Measurements from ENCODE around the gene CNIH3.

The CNIH3 gene

DNA sequence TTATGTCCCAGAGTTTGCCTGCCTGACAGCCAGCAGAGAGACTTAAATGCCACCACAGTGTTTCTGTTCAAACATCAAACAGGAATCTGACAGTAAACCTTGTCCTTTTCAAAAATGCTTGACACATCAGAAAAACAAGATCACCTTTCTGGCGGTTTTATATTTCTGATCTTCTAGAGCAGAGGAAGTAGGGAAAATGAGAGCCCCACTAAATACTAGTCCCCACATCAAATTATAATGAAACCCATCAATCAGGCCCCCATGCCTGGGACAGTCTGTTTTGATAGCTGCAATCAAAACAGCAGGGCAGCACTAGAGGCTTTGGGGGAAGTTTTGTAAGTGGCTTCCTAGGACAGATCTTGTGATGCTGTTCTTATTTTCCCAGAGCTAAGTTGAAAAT is 129.3 kb downstream of the CNIH3 start:
- no peak for DNase-seq (ENCODE audit: low spot score)

DNA sequence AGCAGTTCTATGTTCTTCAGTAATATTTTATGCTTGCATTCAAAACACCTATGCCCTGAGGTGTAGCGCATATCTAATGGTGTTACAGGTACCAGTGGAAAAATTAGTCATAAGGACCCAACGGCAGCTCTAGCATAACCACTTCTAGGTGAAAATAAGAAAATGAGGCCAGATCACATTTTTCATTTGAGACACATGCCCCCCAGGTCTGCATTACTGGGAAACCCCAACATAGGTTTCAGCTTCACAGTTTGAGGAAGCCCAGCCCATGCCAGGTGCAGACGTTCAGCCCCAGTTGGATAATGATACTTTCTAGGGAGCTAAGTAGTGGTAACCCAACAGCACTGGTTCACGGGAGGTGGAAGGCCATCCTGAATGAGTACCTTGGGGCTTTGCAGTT is 129.8 kb downstream of the CNIH3 start:
- DNase-seq (ENCODE audit: low spot score): no peak

DNA sequence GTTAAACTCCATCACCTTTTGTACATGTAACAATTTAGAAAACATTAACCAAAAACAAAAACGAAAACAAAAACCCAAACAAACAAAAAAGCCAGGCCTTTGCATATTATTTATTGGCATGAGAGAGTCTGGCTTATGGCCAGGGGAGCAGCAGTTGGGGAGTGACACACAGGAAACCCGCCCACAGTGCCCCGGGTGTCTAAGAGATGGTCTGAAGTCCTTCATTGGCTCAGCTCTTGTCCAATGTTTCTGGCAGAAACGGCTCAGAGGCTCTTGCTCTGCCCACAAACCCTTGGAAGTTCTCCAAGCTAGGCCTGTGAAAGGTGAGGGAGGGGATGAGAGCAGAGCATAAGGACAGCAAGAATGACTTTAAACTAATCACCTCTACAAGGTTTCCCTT is 131.5 kb downstream of the CNIH3 start:
- DNase-seq (ENCODE audit: low spot score): no peak

DNA sequence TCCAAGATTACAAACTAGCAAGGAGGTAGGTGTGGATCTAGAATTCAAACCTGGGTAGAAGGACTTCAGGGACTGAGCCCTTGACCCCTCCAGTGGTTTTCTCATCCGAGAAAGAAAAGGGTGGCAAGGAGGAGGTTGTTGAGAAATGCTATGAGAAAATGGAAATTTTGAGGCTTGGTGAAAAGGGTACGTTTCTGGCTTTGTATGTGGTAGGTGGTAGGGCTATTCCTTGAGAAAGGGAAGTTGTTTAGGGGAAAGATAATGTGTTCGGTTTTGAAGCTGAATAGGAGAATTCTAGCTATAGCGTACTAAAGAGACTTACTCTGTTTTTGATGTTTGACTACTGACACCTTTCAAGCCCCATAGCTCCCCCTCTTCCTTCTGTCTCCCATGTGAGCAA is 133.8 kb downstream of the CNIH3 start:
- no peak for DNase-seq (ENCODE audit: low spot score)

DNA sequence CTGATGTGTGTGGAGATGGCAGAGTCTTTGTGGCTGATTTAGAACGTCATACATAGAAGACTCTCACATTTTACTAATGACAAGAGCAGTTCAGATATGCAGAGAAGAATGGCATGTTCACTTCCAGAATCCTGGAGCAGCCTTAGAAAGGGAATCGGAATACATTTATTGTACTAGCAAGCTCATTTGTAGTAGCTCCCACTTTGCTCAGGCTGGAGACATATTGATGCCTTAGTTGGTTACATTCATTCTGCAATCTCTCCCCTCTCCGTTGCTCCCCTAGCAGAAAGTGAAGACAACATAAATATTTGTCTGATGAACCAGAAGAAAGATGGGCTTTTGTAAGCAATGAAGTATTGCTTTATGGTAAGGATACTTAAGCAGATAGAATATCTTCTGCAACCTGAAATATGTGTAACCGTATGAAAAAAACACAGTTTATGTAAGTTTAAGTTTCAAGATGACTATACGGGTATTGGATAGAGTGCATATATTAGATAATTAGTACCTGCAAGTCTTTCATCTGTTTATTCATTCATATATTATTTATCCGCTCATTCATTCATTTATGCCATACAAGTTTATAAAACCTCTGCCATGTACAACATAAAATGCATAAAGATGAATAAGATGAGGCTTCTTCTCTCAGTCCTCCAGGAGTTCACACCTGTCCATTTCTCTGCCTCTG is 135.7 kb downstream of the CNIH3 start:
- no peak for DNase-seq (ENCODE audit: low spot score)

DNA sequence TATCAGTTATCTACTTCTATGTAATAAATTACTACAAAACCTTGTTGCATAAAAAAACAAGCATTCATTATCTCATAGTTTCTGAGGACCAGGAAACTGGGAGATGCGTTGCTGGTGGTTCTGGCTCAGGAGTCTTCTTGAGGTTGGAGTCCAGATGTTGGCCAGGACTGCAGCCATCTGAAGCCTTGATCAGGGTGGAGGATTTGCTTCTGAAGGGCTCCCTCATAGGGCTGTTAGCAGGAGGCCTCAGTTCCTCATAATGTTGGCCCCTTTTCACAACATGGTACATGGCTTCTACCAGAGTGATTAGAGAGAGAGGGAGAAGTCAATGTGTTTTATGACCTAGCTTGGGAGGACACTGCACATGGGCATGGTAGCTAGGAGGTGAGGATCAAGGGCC is 137.4 kb downstream of the CNIH3 start:
- DNase-seq (ENCODE audit: low spot score): no peak

DNA sequence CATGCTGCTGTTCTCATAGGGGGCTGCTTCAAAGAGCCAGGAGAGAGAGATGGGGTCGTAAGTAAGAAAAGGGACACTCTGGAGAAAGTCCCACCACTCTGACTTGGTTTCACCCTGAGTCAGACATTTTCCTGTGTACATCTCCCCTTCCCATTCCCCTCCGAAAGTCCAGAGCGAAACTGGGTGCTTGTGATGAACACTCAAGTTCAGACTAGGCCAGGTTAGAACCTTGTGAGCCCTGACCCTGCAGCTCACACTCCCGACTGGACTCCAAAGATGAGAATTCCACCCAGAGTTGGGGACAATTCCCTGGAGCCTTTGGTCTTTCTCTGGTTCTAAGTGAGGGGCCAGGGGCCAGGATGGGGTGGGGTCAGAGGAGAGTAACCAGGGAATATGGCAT is 139.5 kb downstream of the CNIH3 start:
- DNase-seq (ENCODE audit: low spot score): no peak

DNA sequence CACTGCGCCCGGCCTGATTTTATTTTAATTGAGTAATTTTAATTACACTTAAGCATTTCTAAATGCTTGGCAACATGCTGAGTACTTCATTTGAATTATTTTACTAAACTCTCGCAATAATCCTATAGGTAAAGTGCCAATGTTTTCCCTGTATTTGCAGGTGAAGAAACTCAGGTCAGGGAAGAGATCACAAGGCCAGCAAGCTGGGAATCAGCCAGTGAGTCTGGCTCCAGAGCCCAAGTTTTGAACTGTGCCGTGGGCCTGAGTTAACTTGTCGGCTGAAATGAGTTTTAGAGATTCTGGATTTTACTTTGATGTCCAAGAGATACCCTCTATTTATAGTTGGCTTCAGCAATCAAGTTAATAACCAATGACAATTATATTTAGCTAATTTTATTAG is 141.4 kb downstream of the CNIH3 start:
- DNase-seq (ENCODE audit: low spot score): no peak

DNA sequence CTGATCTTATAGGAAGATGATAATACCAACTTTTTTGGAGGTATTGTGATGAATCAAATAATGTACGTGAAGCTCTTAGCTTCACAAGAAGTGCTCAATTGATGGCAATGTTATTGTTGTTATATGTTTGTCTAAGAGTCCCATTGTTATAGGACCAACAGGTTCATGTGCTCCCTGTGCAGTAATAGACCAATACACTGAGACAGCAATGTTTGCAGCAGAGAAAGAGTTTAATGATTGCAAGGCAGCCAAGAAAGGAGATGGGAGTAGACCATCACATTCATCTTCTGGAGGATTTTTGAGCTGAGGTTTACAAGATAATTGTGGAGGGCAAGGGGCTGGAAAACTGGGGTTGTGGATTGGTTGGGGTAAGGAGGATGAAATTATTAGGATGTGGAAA is 143.0 kb downstream of the CNIH3 start:
- no peak for DNase-seq (ENCODE audit: low spot score)

DNA sequence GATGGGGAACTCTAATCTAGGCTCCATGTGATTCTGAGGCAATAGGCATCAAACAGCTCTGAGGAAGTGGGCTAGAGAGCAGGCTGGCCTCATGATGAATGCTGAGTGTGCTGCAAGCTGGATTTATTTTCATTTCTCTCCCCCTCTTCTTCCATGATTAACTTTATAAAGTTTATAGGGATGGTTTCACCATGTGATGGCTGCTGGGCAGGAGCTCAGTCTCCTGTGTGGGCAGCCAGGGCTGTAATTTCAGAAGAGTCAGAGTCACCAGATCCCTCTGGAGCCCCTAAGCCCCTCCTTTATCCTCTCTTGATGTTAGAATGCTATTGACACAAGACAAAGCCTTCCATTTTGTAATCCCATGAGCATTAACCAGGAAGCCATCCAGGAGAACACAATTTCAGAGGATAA is 143.6 kb downstream of the CNIH3 start:
- no peak for DNase-seq (ENCODE audit: low spot score)

DNA sequence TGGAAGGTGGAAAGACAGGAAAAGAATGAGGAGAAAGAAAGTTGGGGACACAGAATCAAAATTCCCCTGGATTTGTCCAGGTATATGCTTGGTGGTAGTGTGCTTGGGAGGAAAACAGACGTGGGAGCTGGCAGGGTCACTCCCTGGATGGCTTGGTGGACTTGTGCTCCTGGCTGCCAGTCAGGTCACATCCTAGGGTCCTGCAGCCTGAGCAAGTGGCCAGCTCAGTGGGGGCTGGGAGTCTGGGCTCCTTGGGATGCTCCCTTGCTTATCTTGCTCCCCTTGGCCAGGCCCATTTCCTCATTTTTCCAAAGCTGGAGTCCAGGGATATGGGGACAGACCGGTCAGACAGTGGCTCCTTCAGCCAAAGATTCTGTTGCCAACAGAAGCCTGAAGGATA is 144.0 kb downstream of the CNIH3 start:
- DNase-seq (ENCODE audit: low spot score): no peak

DNA sequence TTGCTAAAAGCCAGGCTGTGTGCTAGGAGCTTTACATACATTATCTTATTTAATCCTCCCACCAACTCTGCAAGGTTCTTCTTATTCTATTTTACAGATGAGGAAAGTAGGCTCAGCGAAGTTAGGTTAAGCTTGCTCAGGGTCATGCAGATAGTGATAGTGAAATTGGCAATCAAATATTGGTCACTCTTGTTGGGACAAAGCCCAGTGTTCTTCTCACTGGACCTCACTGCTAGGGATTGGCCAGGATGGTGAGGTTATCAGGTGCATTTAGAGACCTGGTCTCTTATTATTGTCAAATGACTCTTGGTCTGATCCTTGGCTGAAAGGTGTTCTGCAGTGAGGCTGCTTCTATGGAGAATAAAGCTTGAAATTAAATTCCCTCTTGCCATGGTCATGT is 145.1 kb downstream of the CNIH3 start:
- no peak for DNase-seq (ENCODE audit: low spot score)

DNA sequence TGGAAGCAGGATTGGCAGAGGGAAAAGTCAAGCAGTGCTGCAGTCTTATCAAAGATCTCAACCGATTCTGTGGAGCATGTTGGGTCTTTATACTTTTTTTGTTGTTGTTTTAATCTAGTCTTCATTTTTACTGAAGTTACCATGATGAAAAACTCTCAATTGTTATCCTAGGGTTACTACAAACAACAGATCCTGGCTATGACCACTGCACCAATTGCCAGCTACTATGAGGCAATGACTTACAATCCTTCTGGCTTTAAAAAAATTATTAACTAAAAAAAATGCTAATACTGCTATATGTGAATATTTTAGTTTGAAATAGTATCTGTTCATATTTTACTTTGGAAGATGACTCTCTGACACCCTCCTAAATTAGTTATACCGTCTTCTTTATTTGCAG is 145.9 kb downstream of the CNIH3 start:
- DNase-seq (ENCODE audit: low spot score): no peak

DNA sequence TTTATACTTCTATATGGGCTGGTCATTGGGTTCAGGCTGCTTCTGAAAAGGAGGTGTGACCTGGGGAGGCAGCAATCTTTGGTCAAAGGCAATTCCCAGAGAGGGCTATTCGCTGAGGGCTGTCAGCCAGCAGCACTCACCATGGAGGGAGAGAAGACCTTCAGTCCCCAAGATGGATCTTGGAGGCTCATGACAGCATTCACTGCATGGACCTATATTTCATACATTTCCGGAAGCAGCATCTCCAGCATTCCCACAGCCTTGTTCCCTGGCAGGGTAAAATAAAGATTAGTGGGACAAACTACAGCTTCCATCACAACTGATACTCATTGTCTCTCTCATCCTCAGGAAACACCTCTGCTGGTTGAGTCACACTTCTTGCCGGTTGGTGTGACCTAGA is 146.6 kb downstream of the CNIH3 start:
- no peak for DNase-seq (ENCODE audit: low spot score)

DNA sequence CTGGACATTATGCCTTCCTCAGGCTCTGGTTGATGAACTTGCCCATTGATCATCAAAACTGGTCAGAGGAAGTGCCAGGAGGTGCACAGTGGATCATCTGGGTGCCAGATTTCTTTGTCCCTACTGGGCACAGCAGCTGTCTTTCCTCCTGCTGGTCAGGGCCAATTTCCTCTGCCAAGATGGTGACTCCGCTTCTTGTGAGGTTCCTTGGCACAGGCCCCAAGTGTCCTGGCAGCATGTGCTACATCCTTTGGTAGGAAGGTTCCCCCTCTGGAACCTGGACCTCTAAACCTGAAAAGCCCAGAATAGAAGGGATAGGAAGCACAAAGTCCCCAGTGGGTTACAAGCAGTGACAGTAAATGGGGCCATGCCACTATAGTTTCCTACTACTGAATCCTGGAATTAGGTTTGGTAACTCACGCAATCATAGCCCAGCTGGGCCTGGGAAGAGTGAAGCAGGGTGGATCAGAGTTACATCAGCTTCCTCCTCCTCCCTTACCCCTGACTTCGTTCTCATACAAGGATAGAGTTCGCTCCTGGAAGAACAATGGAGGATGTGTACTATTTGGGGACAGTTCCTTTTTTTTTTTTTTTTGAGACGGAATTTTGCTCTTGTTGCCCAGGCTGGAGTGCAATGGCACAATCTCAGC is 147.1 kb downstream of the CNIH3 start:
- DNase-seq (ENCODE audit: low spot score): no peak

DNA sequence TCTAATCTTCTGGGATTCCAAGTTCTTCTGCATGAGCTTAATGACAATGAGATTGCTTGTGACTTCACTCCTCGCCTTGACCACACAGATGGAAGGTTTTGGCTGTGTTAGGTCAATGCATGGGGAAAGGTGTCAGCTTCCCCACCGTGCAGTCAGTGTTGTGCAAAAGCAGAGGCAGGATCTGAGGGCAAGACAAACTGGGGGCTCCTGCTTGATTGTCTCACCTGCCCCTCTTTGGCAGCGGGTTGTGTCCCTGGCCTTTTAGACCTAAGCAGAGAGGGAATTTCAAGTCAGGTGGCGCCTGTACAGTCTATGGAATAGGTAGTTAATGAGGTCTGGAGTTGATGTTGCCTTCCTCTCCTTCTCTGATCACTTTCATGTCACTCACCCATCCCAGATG is 150.1 kb downstream of the CNIH3 start:
- DNase-seq (ENCODE audit: low spot score): no peak

DNA sequence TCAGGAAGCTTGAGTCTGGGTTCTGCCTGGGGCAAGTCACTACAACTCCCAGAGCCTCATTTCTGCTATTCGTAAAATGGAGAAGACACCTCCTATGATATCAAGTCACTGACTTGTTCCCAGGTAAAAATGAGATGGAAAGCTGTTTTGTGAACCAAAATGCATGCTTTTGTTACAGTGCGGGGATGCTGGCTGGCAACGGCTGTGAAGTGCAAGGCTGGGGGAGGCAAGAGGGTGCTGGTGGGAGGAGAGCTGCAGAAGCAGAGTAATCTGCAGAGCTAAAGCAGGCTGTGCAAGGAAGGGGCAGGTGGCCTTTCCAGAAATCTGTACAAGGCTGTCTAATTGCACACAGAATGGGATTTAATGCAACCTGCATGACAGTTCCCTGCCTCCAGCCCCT is 150.9 kb downstream of the CNIH3 start:
- DNase-seq (ENCODE audit: low spot score): no peak

DNA sequence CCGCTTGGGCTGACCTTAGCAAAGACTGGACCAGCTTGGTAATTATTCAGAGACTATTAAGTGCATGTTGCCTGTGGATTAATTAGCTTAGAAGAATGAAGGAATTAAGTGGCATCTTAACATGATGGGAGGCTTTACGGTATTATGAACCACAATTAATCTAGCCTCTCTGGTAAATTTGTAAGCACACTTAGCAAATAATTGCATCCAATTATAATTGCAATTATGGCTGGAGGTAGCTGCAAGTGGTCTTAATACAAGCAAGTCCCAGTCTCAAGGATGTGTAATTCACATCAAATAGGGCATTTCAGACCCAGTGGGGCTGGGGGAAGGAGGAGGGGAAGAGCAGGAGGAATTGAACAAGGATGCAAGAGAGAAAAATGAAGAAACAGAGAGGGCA is 151.6 kb downstream of the CNIH3 start:
- no peak for DNase-seq (ENCODE audit: low spot score)

DNA sequence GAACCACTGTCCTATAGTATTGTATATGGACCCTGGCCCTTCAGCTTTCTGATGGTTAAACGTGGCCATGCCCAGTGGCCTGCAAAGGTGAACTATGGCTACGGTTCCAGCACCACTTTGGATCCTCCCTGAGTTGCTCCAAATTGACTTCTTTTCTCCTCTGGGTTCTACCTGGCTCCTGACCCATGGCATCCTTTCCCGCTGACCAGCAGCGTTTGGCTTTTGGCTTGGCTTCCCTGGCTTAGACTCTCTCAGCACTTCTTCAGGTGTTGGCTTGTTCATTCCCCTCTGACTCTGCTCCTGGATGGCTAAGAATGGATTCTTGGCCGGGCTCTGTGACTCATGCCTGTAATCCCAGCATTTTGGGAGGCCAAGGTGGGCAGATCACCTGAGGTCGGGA is 152.9 kb downstream of the CNIH3 start:
- DNase-seq (ENCODE audit: low spot score): no peak

DNA sequence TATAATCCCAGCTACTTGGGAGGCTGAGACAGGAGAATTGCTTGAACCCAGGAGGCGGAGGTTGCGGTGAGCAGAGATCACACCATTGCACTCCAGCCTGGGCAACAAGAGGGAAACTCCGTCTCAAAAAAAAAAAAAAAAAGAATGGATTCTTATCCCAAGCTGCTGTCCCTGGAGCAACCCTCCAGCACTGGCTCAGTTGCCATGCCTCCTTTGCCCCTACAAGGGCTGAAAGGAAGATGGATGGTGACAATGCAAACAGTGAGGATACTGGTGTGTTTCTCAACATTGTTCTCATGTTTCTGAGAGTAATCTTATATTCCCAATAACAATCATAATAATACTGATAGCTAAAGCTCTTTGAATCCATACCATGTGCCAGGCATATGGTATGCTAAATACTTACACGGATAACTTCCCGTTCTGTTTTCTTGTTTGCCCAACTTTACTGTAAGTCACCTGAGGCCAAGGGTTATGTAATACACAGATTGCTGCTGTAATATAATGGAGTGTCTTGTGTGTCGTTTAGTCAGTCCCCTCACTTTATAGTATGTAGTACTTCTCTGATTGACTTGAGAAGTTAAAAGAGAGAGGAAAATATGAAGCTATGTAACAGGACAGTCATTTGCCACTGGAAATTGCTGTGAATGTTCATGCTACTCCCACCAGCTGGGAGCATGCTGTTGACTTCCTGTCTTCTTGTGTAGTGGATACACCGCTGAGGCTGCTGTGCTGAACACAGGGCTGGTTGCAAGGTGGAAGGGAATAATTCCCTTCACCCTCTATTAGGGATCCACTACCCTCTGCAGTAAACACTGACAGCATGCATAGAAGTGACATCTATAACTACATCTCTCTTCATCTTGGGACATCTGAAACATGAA is 153.6 kb downstream of the CNIH3 start:
- DNase-seq (ENCODE audit: low spot score): no peak

DNA sequence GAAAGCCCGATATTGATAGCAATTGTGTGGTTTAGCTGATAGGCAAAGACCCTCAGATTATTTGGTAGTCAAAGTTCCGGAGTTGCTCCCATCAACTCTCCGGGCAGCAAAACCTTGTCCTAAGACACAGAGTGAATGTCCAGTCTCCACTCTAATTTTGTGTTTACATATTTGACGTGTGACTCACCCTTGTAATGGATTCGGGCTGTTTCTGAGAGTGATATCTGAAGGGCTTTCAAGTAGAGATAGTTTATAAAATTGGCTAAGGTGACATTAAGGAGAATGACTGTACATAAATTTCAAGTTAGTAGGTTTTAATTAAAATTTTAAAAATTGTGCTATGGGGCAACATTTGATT is 154.2 kb downstream of the CNIH3 start:
- no peak for DNase-seq (ENCODE audit: low spot score)

DNA sequence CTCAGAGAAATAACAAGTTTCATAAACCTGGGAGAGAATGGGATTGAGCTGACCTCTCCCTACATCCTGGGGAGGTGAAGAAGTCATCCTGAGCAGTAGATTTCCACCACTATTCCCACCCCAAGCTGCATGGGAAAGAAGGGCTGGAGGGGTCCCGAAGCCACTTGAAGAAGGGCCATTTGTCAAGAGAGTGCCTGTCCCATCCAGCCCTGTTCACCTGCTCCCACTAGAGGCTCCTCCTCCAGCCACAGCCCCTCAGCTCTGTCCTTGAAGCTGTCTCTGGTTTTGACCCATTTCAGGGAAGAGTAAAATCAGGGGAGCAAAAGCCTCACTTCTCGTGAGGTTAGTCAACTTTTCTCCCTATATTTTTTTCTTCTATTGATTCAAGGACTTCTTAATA is 157.5 kb downstream of the CNIH3 start:
- no peak for DNase-seq (ENCODE audit: low spot score)

DNA sequence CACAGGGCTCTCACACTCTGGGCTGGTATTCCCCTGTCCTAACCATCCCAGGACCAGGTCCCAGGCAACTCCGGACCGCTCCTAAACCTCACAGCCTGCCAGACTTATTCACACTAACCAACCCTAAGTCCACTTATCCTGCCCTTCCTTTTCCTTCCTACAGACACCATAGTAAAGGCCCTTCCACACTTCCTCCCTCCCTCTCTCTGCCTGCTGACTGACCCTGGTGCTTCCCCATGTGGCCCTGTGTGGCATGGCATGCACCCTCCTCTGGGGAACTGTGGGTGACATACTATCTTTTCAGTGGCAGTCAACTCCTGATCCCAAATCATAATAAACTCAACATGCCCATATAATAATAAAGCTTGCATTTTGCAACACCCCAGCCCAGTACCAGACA is 158.3 kb downstream of the CNIH3 start:
- no peak for DNase-seq (ENCODE audit: low spot score)

Data from NAMALWA (cell line).